ENCODE data around the gene BTN2A1.

GRCh38 chr6:26497610-26498009, 39.9 kb downstream of the BTN2A1 start:
- TF ChIP-seq CTCF (IDR thresholded peaks at IDR 0.05; ENCODE audit: low read depth, low read length) (no peak), EZH2phosphoT487 (IDR thresholded peaks at IDR 0.05; ENCODE audit: low read depth) (no peak)
